DMS153 treated with DMSO at 0.1 percent for 48 hours (cell line): ENCODE measurements around the gene EGFL7.

ENCODE experiments used
- DNase-seq: peaks from one replicate; lab custom pipeline; 2025; ENCODE audit not compliant: unreplicated experiment; lab: John Stamatoyannopoulos, UW

Gene EGFL7

GRCh38 chr9:136713550-136713949 lies 50.8 kb downstream of the EGFL7 start:
- no peak for DNase-seq

DNA sequence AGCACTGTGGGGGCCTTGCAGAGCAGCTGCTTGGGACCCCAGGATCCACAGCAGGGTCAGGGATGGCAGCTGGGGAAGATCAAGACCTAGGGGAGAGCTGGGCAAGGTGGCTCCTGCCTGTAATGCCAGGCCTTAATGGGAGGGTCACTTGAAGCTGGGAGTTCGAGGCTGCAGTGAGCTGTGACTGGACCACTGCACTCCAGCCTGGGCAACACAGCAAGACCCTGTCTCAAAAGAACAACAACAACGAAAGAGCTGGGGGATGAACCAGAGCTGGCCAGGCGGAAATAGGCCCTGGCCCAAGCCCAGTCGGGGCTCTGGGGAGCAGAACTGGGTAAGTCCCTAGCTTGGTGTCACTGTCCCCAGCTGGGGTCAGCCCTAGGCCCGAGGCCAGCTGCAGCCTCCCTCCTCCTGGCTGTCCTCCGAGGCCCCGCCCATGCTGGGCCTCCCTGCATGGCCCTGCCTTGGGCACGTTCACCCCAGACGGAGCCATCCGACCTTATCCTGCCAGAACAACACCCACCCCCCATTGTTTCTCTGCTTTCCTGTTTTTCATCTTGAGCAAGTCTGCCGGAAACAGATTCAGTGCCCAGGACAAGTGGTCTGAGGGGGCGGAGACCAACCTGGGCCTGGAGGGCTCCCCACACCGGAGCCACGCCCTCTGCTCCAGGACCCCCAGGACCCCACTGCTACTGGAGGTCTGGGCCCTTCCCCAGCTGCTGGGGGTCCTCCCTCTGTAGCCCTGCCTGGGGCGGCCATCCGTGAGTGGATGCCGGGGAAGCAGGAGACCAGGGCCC lies 51.6 kb downstream of the EGFL7 start:
- DNase-seq: no peak

DNA sequence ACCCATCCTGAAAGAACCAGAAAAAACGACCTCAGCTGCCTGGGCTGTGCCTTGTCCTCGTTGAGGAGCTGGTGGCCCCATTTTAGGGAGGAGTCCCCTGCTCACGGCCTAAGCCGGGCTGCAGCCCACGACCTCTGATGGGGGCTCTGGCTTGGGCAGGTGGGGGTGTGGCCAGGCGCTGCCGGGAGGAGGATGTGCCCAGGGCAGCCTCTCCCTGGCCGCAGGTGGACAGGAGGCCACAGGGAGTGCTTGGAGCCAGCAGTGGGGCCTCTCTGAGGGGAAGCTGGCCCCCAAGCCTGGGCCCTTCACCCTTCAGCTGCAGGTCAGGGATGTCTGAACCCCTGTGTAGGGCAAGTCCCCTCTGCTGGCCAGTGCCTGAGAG lies 52.2 kb downstream of the EGFL7 start:
- DNase-seq: no peak

DNA sequence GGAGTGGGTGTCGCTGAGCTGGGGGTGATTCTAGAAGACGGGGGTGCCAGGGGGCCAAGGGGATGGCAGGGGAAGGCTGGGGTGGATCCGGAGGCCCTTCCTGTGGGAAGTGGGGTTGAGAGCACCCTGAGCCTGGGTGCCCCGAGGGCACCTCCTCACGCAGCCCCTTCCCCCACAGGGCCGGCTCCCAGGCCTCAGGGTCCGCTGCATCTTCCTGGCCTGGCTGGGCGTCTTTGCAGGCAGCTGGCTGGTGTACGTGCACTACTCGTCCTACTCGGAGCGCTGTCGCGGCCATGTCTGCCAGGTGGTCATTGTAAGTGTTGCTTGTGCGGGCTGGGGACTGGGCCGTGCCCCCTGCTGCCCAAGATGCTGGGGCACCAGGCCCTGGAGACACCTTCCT lies 54.7 kb downstream of the EGFL7 start:
- no peak for DNase-seq

DNA sequence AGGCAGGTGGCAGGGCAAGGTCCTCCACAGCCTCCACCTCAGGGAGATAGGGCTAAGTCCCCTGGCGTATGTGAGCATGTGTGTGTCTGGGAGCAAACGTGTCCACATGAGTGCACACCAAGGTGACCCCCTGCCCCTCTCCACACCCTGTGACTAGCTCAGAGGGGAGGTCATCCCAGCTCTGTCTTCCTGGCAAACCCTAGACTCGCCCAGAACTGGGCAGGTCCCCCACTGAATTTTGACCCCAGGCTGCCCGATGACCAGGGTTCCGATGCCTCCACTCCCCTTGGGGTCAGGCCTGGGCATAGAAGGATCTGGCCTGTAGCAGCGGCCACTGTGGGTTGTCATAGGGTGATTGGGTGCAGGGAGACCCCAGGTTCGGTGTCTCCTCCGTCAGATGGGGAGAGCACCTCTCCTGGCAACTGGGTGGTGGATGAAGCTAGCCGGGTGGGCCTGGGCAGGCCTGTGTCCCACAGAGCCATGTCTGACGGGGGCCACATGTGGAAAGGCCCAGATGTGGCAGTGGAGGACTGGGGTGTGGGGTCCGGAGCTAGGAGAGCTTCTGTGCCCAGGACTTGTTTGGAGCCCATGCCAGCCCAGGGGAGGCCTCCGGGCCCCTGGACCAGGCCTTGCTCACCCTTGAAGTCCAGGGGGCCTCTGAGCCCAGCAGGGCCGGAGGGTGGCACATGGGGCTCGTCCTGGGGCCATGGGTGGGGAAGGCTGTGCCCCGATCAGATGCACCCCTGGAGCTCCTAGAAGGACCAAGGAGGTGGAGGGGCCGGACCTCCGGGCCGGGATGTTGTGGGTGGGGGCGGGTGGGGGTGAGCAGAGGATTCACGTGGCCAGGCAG lies 55.9 kb downstream of the EGFL7 start:
- DNase-seq: no peak

DNA sequence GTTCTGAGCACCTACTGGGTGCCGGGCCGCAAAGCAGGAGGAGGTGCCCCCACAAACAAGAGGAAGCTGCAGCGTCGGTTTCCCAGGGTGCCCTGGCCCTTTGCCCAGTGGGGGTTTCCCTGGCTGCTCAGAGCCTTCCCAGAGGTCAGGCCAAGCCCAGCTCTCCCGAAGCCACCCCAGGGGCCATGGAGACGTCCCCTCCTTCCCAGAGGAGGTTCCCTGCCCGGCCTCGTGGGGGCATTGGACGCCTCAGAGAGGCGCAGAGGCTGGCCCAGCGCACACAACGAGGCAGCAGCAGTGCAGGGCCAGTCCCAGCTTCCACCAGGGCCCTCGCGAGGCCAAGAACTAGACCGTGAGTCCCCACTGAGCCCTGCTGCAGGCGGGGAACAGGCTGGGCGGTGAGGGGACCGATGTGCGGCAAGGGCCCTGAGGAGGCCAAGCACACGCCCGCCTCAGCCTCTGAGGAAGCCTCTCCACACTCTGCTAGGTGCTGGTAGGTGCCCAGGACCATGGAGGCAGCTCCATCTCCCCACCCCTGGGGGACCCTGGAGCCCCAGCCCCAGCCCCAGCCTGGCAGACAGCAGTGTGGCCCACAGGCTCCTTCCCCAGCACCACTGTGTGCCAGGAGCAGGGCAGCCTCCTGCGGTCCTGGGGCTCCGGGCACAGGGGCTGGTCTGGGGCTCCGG lies 56.6 kb downstream of the EGFL7 start:
- DNase-seq: no peak

GRCh38 chr9:136720251-136720897 lies 57.7 kb downstream of the EGFL7 start:
- DNase-seq: no peak

GRCh38 chr9:136720898-136721338 lies 58.2 kb downstream of the EGFL7 start:
- no peak for DNase-seq

- DNase-seq: no peak
Measured at GRCh38 chr9:136721339-136722092, 58.8 kb downstream of the EGFL7 start.
